NCI-H1417 (cell line): Measurements from ENCODE around the gene CKAP4.
A peak's percentile ranks its signal among the peaks of the same experiment; 100 is the strongest.

Experiments used
- DNase-seq, 3 experiments: peaks; one replicate each; lab custom pipeline; 2025; lab: John Stamatoyannopoulos, UW

The CKAP4 gene

DNA sequence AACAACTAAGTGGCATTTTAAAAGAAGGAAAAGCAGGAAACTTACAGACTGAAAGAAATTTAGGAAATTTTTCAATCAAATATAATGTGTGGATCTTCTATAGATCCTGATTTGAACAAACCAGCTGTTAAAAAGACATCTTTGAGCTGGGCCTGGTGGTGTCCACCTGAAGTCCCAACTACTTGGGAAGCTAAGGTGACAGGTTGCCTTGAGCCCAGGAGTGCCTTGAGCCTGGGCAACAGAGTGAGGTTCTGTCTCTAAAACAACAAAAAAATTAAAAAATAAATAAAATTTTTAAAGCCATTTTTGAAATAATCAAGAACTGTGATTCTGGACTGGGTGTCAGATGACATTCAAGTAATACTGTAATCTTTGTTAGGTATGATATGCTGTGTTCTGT is 7.0 kb downstream of the CKAP4 start:
- DNase-seq: no peak

DNA sequence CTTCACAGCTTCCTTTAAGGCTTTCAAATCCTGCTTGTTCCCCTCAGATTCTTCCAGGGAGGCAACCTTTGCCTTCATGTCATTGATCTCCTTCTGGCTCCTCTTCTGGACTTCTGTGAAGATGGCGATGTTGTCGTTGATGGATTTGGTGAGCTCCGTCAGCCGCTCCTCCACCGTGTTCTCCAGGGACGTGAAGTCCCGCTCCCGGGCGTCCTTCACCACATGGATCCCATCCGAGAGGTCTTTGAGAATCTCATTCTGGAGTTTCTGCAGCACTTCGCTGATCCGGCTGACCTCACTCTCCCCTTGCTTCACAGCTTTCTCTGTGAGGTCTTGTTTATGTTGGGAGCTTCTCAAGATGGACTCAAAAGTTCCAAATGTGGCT is 7.9 kb downstream of the CKAP4 start:
- DNase-seq: no peak

DNA sequence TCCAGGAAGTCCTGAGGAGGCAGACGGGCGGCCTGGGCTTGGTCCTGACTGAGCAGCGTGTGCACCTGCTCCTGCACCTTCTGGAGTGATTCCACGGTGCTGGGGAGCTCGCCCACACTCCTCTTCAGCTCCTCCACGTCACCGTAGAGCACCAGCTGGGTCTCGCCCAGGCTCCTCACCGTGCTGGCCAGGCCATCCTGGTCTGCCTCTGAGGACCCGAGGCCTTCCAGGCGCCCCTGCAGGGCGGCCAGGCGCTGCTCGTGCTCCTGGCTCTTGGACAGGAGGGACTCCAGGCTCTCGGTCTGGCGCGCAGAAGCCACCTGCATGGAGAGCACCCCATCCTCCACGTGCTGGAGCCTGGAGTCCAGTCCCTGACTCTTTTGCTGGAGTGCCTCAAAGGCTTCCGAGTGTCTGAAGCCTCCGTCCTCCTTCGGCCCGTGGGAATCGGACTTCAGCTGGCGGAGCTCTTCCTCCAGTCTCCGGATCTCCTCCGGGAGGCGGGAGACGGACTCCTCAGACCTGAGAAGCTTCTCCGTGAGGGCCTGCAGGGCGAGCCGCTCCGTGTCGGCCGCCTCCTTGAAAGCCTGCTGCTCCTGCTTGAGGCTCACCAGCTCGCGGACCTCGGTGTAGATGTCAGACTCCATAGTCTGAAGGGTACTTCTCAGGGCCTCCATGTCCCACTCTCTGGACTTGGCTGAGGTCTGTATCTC is 8.4 kb downstream of the CKAP4 start:
- DNase-seq: no peak

DNA sequence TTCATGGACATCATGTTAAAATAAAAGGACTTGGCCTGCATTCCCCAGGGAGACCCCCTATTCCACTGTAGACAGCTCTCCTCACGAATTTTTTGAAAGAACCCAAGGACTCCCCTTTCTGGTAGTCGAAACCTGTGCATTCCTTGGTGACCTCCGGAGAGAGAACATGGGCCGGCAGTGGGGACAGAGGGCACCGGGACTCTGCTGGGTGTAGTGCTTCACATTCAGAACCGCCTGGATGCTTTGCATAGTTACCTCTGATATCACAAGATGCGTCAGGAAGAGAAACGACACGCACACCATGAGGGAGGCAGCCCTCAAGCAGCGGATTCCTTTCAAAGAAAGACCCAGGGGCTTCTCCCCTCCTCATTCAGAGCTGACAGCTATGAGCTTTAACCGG is 9.7 kb downstream of the CKAP4 start:
- DNase-seq: no peak

DNA sequence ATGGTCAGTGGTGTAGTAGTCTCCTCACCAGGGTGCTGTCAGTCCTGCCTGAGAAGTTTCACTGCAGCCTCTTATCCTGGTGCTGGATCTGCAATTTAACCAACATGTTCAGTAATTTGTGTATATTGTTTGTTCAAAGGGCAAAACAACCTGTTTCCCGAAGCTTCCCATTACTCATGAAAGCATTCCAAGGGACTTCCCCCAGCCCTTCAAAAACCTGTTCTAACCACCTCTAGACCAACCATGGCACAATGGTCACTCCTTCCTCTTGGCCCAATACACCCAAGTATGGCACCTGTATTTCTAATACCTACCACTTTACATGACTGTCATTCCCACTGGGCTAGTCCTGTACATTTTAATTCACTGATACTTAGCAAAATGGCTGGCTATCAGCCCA is 12.1 kb downstream of the CKAP4 start:
- DNase-seq: no peak

DNA sequence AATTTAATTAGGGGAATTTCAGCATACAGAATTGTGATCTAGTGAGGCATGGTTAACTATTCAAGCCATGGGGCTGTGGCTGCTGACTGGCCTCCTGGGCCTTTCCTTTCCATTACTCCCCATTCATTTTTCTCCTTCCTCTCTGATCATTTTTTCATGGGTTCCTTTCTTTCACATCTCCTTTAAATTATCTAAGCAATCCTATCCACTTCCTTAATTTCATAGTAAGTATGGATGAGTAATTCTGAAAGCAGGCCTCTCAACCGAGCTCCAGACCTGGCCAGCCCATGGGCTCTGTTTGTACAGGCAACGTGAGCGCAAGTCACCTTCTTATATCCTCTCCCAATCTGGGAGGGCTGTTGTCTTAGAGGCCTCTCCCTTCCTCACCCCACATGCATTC is 13.4 kb downstream of the CKAP4 start:
- no peak for DNase-seq

DNA sequence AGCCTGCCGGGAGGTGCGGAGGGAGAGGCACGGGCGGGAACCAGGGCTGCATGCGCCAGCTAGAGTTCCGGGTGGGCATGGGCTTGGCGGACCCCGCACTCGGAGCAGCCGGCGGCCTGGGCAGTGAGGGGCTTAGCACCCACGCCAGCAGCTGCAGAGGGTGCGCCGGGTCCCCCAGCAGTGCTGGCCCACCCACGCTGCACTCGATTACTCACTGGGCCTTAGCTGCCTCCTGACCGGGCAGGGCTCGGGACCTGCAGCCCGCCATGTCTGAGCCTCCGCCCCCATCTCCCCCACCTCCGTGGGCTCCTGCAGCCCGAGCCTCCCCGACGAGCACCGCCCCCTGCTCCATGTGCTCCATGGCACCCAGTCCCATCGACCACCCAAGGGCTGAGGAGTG is 14.8 kb downstream of the CKAP4 start:
- no peak for DNase-seq

DNA sequence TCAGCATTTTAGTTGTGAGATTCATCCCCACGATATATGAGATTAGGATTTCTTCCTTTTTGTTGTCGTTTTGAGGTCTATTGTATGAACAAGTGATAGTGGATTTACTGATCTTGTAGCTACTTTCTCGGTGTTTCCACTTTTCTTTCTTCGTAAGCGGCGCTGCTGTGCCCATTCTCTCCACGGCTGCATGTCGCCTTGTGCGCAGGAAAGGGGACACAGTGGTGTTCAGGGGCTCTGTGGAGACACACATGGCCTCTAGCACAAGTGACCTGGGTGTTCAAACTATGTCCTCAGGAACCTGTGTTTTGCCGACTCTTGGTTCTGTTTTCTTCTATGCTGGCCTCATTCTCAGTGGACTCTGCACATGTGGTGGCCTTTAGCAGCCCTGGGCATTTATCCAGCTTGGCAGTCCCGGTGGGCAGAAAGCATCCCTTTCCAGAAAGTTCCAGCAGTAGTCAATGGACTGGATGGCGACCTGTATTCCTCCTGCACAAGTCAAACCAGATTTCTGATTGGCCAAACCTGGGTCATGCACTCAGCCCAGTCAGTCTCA is 18.7 kb downstream of the CKAP4 start:
- no peak for DNase-seq

DNA sequence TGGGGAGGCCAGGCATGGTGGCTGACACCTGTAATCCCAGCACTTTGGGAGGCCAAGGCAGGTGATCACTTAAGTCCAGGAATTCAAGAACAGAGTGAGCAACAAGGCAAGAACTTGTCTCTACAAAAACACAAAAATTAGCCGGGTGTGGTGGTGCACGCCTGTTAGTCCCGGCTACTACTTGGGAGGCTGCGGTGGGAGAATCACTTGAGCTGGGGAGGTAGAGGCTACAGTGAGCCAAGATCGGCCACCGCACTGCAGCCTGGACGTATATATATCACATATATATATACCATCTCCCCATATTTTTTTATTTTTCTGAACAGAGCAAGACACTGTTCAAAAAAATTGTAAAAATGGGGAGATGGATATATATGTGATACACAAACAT is 19.5 kb downstream of the CKAP4 start:
- no peak for DNase-seq

DNA sequence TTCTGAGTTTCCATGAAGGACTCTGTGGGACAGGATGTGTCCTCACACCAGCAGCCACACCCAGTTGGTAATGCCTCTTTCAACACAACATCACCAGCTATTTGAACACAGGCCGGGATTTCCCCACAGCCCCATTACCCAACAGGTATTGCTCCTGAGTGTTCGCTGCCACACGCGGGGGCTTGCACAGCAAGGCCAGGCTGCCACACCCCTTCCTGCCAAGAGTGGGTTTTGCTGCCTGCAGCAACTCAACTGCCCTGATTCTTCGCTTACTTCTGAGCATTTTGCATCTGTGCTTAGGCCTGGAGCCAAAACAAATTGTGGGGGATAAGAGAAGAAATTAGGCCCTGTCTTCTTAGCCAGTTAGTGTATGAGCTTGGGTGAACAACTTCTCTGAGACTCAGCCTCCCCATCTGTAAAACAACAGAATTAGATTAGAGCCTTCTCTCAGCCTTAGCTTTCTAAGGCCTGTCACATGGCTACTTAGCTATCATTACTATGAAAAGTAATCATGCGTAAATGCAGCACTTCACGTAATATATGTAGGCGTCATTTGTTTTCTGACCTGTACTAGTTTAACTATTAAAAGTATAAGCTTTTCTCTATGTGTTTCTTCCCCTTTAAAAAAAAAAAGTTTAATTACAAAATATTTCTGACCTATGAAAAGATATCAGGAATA is 20.0 kb downstream of the CKAP4 start:
- peak in 2 of 3 experiments; percentile 15 to 22 for DNase-seq

DNA sequence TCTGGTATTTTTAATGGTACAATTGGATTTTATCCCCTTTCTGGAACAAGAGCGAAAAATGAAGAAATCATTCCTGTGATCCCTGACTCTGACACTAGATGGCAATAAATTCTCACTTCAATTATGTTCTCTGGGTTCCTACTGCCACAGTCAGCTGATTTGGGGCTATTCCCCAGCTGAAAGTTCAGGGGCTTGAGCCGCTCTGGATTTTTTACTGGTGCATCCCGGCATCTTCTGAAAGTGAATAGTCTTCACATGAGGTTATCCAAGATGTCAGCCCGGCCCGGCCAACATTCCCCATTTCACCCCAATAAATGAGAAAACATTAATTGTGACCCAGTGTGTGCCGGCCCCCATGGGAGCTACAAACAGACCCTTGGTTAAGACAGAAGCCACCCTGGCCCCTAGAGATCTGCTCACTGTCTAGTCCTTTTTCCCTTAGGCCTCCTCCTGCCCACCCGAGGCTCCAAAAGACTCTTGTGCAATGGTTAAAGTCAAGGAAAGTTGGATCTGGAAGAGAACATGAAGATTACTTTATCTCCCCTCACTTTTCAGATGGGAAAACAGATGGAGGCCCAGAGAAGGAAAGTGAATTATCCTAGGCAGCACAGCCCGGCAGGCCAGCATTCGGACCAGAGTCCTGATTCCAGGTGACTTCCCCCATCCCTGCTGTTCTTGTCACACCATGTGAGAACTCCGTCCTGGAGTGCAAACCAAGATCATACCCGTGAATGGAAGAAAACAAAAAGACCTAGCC is 20.8 kb downstream of the CKAP4 start:
- peak; percentile 44 to 86 (median 75) for DNase-seq

DNA sequence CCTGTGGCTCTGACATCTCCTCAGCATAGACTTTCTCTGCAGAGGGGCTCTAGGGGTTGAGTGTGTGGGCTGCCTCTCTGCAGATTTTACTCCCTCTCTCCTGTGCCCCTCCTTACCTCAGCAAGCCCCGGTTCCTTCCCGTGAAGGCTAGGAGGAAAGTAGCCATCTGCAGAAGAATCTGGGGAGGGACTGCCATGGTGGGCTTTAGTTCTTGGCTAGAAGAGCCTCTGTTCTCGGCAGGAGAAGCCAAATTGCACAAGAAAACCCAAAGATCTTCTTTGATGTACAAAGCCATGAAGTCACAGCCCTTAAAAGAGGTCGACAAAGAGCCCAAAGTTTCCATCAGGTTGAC is 23.5 kb downstream of the CKAP4 start:
- DNase-seq: no peak

DNA sequence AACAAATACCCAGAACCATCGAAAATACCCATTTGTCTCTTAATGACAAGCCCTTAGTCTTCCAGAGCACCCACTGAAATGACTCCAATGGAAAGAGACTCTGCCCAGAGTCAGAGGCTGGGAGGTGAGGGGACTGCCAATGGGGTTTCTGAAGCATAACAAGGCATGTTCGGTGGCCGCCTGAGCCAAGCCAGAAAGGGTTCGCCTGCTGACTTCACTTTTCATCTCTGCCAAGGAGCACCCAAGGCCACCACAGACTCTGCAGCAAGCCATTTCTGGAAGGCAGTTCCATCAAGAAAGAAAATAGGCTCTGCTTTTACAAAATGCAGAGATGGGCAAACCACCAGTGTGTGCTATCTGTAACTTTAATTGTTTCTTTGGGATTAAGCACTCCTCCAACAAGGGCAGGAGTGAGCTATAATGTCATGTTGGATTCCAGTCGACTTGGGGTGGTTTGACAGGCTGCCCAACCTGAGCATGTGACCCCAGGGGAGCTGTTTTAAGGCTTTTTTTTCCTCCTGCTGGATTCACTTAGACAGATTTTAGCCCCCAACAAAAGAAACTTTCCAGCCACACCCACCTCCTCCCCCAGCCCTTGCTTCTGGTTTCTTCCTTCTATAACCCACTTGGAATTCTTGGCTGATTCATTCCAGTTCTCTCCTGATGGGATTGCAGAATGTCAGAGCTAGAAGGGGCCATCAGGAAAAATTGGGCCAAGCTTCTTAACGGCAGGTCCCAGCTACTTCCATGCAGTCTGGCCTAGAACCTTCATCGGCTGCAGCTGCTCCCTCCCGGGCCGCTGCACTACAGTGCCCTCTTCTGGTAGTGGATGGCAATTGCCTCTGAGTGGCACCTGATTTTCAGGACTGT is 24.1 kb downstream of the CKAP4 start:
- DNase-seq: peak; percentile 72 to 83 (median 80)

DNA sequence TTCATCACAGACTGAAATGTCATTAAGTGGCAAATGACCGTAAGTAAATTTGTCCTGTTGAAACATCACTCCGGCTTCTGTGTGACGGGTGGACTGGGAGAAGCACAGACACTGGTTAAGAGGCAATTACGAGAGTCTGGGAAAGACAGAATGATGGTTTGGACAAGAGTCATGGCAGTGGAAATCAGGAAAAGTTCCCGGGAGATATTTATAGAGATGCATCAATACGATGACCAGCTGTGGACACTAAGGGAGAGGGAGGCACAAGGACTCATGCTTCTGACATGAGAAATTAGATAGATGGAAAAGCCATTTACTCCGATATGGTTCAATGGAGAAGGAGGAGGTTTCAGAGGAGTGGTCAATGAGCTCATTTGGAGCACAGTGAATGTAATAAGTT is 27.3 kb downstream of the CKAP4 start:
- no peak for DNase-seq

DNA sequence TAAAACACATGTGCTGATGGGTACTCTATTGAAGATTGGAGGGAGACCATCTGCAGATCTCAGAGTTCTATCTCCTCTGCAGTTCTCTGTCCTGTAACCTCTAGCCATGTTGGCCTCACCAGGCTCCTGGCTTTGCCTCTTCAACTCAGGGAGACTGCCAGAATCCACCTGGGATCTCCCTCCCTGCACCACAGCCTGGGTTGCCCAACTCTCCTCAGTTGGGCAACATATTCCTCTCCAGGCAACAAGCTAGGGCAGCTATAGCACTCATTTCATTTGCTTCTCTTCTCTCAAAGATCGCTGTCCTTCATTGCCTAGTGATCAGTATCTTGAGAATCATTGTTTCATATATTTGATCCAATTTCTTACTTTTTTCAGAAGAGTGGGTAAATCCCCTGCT is 28.8 kb downstream of the CKAP4 start:
- DNase-seq: no peak

DNA sequence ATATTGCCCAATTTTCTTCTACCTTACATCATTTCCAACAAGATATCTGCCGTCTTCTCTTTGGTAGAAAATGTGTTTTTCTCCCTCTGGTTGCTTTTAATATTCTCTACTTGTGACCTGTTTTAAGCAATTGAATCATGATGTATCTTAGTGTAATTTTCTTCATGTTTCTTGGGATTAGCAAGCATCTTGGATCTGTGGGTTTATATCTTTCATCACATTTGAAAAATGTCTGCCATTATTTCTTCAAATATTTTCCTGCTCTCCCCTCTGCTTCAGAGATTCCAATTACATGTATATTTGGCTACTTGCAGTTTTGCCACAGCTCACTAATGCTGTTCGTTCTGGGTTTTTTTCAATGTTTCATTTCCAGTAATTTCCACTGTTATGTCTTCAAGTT is 30.1 kb downstream of the CKAP4 start:
- DNase-seq: no peak

DNA sequence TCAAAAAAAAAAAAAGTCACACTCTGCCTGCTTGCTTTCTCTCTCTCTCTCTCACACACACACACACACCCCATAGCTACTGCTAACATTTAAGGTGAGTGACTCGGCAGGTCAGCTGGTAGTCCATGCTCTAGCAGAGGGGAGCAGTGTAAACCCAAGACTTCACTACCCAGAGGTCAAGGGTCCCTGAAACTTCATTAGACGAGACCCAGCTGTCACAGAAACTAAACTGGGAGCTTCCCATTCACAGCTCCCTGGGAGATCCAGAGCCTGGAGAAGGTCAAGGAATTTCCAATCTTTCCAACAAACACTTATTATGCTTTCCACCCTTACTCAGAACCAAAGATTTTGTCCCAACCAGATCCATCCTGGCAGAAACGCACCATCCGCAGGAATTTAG is 33.2 kb downstream of the CKAP4 start:
- no peak for DNase-seq

DNA sequence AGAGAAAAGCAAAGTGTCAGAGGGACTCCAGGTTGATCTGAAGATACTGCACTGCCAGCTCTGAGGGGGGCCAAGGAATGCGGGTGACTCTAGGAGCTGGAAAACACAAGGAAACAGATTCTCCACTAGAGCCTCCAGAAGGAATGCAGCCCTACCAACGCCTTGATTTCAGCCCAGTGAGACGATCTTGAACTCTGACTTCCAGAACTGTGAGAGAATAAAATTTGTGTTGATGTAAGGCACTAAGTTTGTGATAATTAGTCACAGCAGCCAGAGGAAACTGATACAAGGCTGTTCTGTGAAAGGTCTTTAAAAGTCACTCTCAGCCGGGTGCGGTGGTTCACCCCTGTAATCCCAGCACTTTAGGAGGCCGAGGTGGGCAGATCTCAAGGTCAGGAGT is 34.2 kb downstream of the CKAP4 start:
- no peak for DNase-seq

DNA sequence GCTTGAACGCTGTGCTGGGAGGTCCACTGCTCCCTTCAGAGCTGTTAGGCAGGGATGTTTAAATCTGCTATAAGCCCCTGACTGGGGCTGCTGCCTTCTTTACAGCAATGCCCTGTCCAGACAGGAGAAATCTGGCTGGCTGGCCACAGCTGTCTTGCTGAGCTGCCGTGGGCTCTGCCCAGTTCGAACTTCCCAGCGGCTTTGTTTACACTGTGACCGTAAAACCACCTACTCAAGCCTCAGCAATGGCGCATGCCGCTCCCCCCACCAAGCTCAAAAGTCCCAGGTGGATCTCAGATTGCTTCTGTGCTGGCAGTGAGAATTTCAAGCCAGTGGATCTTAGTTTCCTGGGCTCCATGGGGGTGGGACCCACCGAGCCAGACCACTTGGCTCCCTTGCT is 35.8 kb downstream of the CKAP4 start:
- DNase-seq: peak in 2 of 3 experiments; percentile 26 to 72

DNA sequence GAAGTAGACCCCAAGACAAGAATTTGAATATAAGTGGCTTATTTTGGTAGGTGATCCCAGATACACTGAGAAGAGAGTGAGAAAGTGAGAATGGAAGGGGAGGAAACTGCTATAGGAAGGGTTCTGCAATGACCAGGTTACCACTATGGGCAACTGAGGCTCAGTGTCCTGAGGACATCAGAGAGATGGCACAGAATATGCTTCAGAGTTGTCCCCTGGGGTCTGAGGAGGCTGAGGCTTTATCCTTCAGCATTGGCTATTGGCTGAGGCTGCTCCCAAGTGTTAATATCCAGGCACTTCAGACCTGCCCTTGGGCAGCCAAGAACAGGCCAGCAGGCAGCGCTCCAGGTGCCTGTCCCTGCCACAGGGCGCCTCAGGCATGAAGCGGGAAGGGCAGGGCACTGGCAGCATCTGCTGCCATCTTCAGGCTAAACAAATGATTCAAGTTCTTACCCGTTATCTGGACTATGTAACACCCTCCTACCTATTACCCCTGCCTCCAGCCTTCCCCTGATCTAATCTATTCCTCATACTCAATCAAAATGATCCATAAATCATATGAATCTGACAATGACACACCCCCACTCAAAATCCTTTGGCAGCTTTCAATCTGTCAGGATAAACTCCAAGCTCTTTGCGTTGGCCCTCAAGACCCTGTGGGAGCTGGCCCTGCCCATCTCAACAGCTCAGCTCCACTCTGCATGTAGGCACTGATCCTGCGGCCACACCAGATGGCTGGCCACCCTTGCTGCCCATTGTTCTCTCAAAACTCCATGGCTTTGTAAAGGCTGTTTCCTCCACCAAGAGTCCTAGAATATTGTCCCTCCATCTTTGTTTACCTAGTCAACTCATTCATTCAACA is 42.4 kb downstream of the CKAP4 start:
- DNase-seq: peak; percentile 32 to 65 (median 37)

DNA sequence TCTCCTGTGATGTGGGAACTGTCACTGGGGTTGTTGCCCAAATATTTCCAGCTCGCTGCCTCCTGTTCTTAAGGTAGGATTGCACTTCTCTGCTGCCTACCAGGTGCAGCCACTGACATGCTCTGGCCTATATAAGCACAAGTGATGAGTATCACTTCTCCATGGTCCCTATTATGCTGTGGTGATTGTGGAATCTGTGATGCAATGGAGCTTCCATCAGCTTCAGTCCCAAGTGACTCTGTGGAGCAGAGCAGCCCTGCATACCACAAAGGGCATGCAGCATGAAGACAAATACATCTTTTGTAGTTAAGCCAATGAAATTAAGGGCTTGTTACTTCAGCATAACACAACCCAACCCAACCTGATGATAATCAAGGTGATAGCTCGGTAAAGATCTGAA is 43.5 kb downstream of the CKAP4 start:
- no peak for DNase-seq
